ENCODE data around the gene KIF21B.
"Not testable (repeated sequence)": the region's sequence is repeated elsewhere in the genome, so short reads cannot be mapped to it uniquely, and the experiment has no call there.

KIF21B gene

DNA sequence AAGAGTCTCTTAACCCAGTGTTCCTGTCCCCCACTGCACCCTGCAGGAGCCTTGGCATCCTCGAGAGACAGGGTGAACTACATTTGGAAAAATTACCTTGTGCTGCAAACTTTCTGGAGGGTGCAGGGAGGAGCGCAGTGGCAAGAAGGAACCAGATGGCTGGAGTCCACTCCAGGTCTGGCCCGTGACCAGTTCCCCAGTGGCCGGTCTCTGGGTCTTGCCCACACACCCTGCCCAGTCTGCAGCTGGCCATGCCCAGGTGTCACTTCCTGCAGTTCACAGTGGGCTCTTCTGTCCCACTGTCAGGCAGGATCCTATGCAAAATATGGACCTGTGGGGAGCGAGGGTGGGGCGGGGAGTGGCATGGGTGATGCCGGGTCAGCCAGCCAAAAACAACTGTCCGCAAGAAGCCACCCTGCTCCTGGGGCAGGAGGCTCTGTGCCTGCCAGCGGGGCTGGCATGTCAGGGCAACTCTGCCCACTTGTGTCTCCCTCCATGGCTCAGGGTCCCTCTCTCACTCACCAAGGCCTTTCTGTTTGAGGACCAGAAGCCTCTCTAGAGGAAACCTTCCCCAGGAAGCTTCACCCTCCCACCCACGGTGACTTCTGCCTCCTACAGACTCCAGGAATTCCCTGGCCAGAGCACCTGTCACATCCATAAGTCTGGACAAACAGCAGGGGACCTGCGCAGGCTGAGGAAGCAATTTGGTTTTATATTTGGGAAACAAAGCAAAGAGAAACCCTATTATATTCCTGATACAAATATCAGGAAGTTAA lies 55.6 kb downstream of the KIF21B start:
- TF ChIP-seq, protein P1, sequence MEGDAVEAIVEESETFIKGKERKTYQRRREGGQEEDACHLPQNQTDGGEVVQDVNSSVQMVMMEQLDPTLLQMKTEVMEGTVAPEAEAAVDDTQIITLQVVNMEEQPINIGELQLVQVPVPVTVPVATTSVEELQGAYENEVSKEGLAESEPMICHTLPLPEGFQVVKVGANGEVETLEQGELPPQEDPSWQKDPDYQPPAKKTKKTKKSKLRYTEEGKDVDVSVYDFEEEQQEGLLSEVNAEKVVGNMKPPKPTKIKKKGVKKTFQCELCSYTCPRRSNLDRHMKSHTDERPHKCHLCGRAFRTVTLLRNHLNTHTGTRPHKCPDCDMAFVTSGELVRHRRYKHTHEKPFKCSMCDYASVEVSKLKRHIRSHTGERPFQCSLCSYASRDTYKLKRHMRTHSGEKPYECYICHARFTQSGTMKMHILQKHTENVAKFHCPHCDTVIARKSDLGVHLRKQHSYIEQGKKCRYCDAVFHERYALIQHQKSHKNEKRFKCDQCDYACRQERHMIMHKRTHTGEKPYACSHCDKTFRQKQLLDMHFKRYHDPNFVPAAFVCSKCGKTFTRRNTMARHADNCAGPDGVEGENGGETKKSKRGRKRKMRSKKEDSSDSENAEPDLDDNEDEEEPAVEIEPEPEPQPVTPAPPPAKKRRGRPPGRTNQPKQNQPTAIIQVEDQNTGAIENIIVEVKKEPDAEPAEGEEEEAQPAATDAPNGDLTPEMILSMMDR (IDR thresholded peaks at IDR 0.05; ENCODE audit: low read depth, low read length): no peak
- DNase-seq (ENCODE audit: low read depth): no peak
- no peak overlapping the region for H3K4me3 ChIP-seq (ENCODE audit: low read depth, low read length)

DNA sequence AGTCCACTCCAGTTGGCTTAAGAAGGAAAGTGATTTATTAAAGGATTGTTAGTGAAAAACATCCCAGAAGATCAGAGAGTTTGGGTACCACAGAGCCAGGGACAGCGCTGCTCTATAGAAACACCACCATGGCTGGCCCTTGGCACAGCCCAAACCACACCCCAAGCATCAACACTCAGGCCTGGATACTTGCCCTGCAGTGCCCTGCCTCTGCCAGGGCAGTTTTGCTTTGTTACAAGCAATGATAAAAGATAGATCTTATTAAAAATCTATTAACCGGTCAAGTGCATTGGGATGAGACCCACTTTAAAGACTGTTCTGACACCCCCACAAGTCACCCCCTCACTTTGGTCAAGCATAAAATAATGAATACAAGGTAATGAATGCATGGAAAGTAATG lies 56.6 kb downstream of the KIF21B start:
- no peak overlapping the region for H3K4me3 ChIP-seq (ENCODE audit: low read depth, low read length)
- DNase-seq (ENCODE audit: low read depth): no peak
- TF ChIP-seq, protein P1 (IDR thresholded peaks at IDR 0.05; ENCODE audit: low read depth, low read length): no peak
- no peak for TF ChIP-seq MYC (IDR thresholded peaks at IDR 0.05; ENCODE audit: low read depth, low read length)
- no peak for TF ChIP-seq POLR2A (IDR thresholded peaks at IDR 0.05; ENCODE audit: extremely low read depth, insufficient read length)
- TF ChIP-seq, protein P2, sequence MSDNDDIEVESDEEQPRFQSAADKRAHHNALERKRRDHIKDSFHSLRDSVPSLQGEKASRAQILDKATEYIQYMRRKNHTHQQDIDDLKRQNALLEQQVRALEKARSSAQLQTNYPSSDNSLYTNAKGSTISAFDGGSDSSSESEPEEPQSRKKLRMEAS (IDR thresholded peaks at IDR 0.05; ENCODE audit: low read depth, low read length): no peak

DNA sequence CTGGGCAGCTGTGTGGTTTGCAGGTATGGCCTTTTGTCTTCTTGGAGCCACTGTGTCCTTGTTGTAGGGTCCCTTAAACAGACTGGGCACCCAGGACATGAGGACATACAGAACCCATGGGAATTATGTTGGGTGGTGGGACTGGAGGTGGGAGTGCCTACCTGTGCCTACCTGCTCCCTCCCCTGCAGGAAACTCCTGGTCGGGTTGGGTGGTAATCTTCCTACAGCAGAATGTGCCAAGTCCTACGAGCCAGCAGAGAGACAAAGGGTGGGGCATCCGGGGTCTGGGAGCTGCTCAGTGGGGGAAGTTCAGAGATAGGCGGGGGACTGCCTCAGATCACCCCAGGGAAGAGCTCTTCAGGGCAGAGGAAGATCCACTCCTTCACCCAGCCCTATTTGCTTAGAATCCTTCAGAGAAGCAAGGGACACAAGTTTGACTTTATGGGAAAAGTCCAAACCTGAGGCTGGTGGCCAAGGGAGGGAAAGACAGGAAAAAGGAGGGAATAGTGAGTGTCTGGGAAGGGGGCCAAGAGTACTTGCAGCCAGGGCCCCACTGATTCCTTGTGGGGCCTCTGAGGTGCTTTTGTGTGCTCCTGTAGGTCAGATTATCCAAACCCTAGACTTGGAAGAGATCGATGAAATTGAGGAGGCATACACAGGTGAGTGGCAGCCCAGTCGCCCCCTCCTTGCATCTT lies 58.3 kb downstream of the KIF21B start:
- no peak overlapping the region for H3K4me3 ChIP-seq (ENCODE audit: low read depth, low read length)
- no peak for DNase-seq (ENCODE audit: low read depth)
- TF ChIP-seq MYC (IDR thresholded peaks at IDR 0.05; ENCODE audit: low read depth, low read length) (no peak), POLR2A (IDR thresholded peaks at IDR 0.05; ENCODE audit: extremely low read depth, insufficient read length) (no peak)
- TF ChIP-seq, protein P2 (IDR thresholded peaks at IDR 0.05; ENCODE audit: low read depth, low read length): no peak
- TF ChIP-seq, protein P1 (IDR thresholded peaks at IDR 0.05; ENCODE audit: low read depth, low read length): no peak

DNA sequence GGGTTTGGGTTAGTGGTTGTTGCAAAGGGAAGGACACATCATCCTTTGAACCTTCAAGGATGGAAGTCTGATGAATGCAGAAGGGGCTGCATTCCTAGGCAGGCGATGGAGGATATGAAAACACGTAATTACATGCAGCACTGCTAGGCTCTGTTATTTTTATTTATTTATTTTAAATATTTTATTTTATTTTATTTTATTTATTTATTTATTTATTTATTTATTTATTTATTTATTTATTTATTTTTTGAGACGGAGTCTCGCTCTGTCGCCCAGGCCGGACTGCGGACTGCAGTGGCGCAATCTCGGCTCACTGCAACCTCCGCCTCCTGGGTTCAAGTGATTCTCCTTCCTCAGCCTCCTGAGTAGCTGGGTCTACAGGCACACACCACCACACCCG lies 59.6 kb downstream of the KIF21B start:
- H3K4me3 ChIP-seq (ENCODE audit: low read depth, low read length); DNase-seq (ENCODE audit: low read depth): not testable (repeated sequence)

DNA sequence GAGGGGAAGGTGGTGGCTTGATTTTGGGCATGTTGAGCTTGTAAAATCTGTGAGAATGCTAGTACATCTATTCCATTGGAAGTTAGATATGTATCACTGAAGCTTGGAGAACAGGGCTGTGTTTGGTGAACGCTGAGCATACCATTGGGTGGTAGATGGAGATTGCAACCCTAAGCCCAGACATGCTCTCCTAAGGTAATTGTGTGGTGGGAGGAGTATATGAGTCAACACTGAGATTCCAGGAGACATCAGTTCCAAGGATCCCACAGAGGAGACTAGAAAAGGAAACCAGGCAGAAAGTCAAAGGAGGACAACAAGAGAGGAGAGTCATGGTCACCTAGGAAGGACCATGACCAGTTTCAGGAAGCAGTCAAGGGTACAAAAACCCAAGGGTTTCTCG lies 60.4 kb downstream of the KIF21B start:
- no peak for DNase-seq (ENCODE audit: low read depth)

DNA sequence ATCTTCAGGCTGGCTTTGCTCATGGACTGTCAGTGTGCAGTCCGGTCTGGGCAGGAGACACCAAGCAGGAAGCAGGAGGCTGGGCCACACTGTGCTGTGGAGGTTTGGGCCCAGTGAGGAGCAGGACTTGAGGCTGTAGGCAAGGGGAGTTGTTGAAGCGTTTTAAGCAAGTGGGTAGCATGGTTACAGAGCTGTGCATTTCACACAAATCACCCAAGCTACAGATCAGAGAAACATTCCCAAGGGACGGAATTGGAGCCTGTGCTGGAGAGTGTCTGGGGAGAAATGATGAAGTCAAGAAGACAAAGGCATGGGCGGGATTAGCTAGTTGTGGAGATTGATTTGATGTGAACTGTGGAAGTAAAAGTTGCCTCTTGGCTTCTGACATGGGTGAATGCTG lies 60.9 kb downstream of the KIF21B start:
- no peak for TF ChIP-seq POLR2A (IDR thresholded peaks at IDR 0.05; ENCODE audit: extremely low read depth, insufficient read length)
- TF ChIP-seq, protein P2 (IDR thresholded peaks at IDR 0.05; ENCODE audit: low read depth, low read length): no peak
- TF ChIP-seq MYC (IDR thresholded peaks at IDR 0.05; ENCODE audit: low read depth, low read length): no peak
- TF ChIP-seq, protein P1 (IDR thresholded peaks at IDR 0.05; ENCODE audit: low read depth, low read length): no peak
- no peak overlapping the region for H3K4me3 ChIP-seq (ENCODE audit: low read depth, low read length)
- no peak for DNase-seq (ENCODE audit: low read depth)

More for the DNA sequence above, 60.4 kb downstream of the KIF21B start:
- H3K4me3 ChIP-seq (ENCODE audit: low read depth, low read length): no peak overlapping the region
- no peak for TF ChIP-seq MYC (IDR thresholded peaks at IDR 0.05; ENCODE audit: low read depth, low read length)
- TF ChIP-seq, protein P2 (IDR thresholded peaks at IDR 0.05; ENCODE audit: low read depth, low read length): no peak
- no peak for TF ChIP-seq POLR2A (IDR thresholded peaks at IDR 0.05; ENCODE audit: extremely low read depth, insufficient read length)
- TF ChIP-seq, protein P1 (IDR thresholded peaks at IDR 0.05; ENCODE audit: low read depth, low read length): no peak

DNA sequence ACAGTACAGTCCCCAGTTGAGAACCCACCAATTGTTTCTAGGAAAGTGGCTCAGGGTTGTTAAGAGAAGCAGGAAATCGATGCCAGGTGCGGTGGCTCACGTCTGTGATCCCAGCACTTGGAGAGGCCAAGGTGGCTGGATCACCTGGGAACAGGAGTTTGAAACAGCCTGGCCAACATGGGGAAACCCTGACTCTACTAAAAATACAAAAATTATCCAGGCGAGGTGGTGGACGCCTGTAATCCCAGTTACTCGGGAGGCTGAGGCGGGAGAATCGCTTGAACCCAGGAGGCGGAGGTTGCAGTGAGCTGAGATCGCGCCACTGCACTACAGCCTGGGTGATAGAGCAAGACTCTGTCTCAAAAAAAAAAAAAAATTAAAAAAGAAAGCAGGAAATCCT lies 61.4 kb downstream of the KIF21B start:
- not testable (repeated sequence) for H3K4me3 ChIP-seq (ENCODE audit: low read depth, low read length); DNase-seq (ENCODE audit: low read depth)
